ENCODE results near the gene PRKAG2. TPM values are rescaled to one million over a fixed set of nuclear protein-coding genes. Genes with fewer than 3 reads are reported as not detected.

Gene PRKAG2
- total RNA-seq, 1 experiment from 2014 or later = 23.9 TPM

- Histone ChIP-seq H3K27ac (ENCODE audit: low read length) (no peak overlapping the region), H3K4me1 (ENCODE audit: insufficient read depth, low read length) (peaks cover 26% of the 10 kb centered on the region), H3K9me3 (ENCODE audit: low read length) (no peaks in the 10 kb centered on the region), H3K4me2 (ENCODE audit: low read length) (no peak overlapping the region), H3K4me3 (ENCODE audit: low read length) (no peak overlapping the region), H3K9me2 (replicated peaks; ENCODE audit: low read length) (no peaks in the 10 kb centered on the region), H2AFZ (ENCODE audit: low read length) (no peak overlapping the region), H3K27me3 (ENCODE audit: low read length) (no peaks in the 10 kb centered on the region), H3K9ac (ENCODE audit: low read length) (no peak overlapping the region), H3K36me3 (ENCODE audit: low read depth, low read length) (no peaks in the 10 kb centered on the region), H3F3A (ENCODE audit: low read length, unreplicated experiment) (no peaks in the 10 kb centered on the region), H4K20me1 (ENCODE audit: low read length) (no peaks in the 10 kb centered on the region), H3K79me2 (ENCODE audit: low read length) (no peaks in the 10 kb centered on the region)
- no peak for DNase-seq
- intact Hi-C loops (cut with micrococcal nuclease) = no loop called here
- BruUV-seq (replicated peaks) = no TSS peak
- TF ChIP-seq EZH2phosphoT487 (IDR thresholded peaks at IDR 0.05; ENCODE audit: borderline replicate concordance, low read length) = no peak
- TF ChIP-seq EZH2 (IDR thresholded peaks at IDR 0.05; ENCODE audit: low read length, unreplicated experiment) = no peak
- no peak for TF ChIP-seq CTCF (conservative IDR thresholded peaks at IDR 0.05; ENCODE audit: low read depth, low read length)
- CTCF ChIA-PET = no interaction called here
- no peak for ATAC-seq
- POLR2A ChIA-PET (ENCODE audit: unreplicated experiment) = no interaction called here
These were observed 135.3 kb downstream of the PRKAG2 start for GRCh38 chr7:151741585-151741984.

DNA sequence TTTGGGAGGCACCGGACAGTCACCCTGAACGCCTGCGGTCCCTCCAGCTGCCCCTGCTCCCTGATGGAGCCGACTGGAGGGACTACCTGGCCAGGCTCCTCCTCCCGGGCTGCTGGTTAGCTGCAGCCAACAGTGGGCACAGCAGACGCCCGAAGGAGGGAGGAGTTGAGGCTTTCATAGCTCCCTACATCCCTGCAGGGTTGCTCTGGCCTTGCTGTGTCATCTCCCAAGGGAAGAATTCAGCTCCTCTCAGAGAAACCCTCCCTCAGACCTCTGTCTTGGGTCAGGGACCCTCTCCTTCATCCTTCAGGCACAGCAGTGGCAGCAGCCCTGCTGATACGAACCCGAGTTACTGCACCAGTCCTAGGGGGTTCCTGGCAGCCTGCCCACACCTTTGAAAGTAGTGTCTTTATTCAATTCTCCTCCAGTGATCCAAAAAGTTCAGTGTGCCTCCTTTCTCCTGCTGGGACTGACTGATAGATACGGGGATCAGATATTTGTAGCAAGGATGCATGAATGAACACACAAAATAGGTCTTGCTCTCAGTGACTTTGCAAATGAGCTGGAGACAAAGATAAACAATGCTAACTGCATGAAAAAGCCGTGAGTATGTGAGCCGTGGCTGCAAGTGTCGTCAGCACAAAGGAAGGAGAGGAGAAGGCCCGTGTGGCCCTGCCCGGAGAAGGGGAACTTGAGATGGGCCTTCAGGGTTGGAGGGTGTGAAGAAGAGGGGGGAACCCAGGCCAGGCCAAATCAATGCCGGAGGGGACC lies 136.6 kb downstream of the PRKAG2 start:
- no peak for TF ChIP-seq CTCF (conservative IDR thresholded peaks at IDR 0.05; ENCODE audit: low read depth, low read length)
- no peak for TF ChIP-seq EZH2phosphoT487 (IDR thresholded peaks at IDR 0.05; ENCODE audit: borderline replicate concordance, low read length)
- no peak for TF ChIP-seq EZH2 (IDR thresholded peaks at IDR 0.05; ENCODE audit: low read length, unreplicated experiment)
- Histone ChIP-seq H3K4me1 (ENCODE audit: insufficient read depth, low read length) (peaks cover 20% of the 10 kb centered on the region), H2AFZ (ENCODE audit: low read length) (no peak overlapping the region), H3K9me2 (replicated peaks; ENCODE audit: low read length) (no peaks in the 10 kb centered on the region), H3K79me2 (ENCODE audit: low read length) (no peaks in the 10 kb centered on the region), H3K4me3 (ENCODE audit: low read length) (no peak overlapping the region), H3K9ac (ENCODE audit: low read length) (no peak overlapping the region), H3K4me2 (ENCODE audit: low read length) (no peak overlapping the region), H3K27me3 (ENCODE audit: low read length) (no peaks in the 10 kb centered on the region), H3K9me3 (ENCODE audit: low read length) (no peaks in the 10 kb centered on the region), H3F3A (ENCODE audit: low read length, unreplicated experiment) (no peaks in the 10 kb centered on the region), H3K27ac (ENCODE audit: low read length) (no peak overlapping the region), H4K20me1 (ENCODE audit: low read length) (no peaks in the 10 kb centered on the region), H3K36me3 (ENCODE audit: low read depth, low read length) (no peaks in the 10 kb centered on the region)
- ATAC-seq (no peak), DNase-seq (no peak)
- POLR2A ChIA-PET (ENCODE audit: unreplicated experiment) = no interaction called here
- CTCF ChIA-PET = interaction anchor here (0.6 kb wide), 1 partner anchor 110 kb away, joined by 3 read pairs; no protein-coding TSS in a partner anchor
- no TSS peak for BruUV-seq (replicated peaks)
- intact Hi-C loops (cut with micrococcal nuclease) = no loop called here

DNA sequence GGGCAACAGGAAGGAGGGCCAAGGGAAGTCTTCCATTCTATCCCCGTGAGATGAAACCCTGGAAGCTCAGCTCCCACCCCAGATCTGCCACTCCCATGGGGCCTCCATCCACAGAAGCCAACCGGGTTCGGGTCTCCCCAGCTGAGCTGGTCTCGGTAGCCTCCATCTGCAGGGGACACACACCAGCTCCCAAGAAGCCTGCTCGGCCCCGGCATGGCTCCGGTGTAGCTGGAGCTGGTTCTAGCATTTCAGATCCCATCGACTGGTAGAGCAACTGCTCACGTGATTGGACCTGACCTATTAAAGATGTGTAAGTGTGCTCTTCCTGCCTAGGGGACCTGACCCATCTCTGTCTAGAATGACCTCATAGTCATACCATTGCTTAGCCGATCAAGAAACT lies 138.0 kb downstream of the PRKAG2 start:
- CTCF ChIA-PET = no interaction called here
- Histone ChIP-seq H3K79me2 (ENCODE audit: low read length) (no peaks in the 10 kb centered on the region), H4K20me1 (ENCODE audit: low read length) (no peaks in the 10 kb centered on the region), H3K9ac (ENCODE audit: low read length) (no peak overlapping the region), H3K9me2 (replicated peaks; ENCODE audit: low read length) (no peaks in the 10 kb centered on the region), H3K36me3 (ENCODE audit: low read depth, low read length) (no peaks in the 10 kb centered on the region), H3K4me3 (ENCODE audit: low read length) (no peak overlapping the region), H3K4me1 (ENCODE audit: insufficient read depth, low read length) (peaks cover 12% of the 10 kb centered on the region), H3K27ac (ENCODE audit: low read length) (no peak overlapping the region), H2AFZ (ENCODE audit: low read length) (no peak overlapping the region), H3F3A (ENCODE audit: low read length, unreplicated experiment) (no peaks in the 10 kb centered on the region), H3K9me3 (ENCODE audit: low read length) (no peaks in the 10 kb centered on the region), H3K4me2 (ENCODE audit: low read length) (no peak overlapping the region), H3K27me3 (ENCODE audit: low read length) (no peaks in the 10 kb centered on the region)
- TF ChIP-seq EZH2phosphoT487 (IDR thresholded peaks at IDR 0.05; ENCODE audit: borderline replicate concordance, low read length) (no peak), EZH2 (IDR thresholded peaks at IDR 0.05; ENCODE audit: low read length, unreplicated experiment) (no peak), CTCF (conservative IDR thresholded peaks at IDR 0.05; ENCODE audit: low read depth, low read length) (no peak)
- BruUV-seq (replicated peaks) = no TSS peak
- DNase-seq (no peak), ATAC-seq (no peak)
- POLR2A ChIA-PET (ENCODE audit: unreplicated experiment) = no interaction called here
- intact Hi-C loops (cut with micrococcal nuclease) = no loop called here

Measured in PC-3 (cell line).